Measurements from ENCODE around the gene UTS2B. TPM values are rescaled to one million over a fixed set of nuclear protein-coding genes. Genes with fewer than 3 reads are reported as not detected.

The UTS2B gene
- total and polyA plus RNA-seq, 2 of the 13 experiments (the other 11 are each of a cell fraction or from before 2014, with no cell fraction given): 0.03 to 0.46 TPM

DNA sequence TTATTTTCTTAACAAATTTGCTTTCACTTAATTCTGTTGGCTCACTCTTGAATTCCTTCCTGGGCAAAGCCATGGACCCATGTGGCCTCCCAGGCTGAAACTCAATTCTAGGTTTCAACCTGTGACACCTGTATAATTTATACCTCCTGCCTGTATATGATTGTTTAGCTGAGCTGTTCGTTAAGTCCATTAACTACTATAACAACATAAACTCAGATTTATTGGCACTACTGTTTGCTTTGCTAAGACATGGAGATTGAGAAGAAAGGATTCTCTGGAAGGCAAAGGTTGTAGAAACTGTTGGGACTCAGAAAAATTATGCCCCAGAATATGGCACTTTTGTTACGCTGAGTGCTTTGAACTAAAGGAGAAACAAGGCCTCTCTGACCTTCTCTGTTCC is 27.9 kb downstream of the UTS2B start:
- FAIRE-seq: no peak
- Histone ChIP-seq H3K9ac (ENCODE audit: insufficient read depth, low read depth, low read length) (no peak overlapping the region), H3K27ac (ENCODE audit: extremely low read length, insufficient read depth, low read length) (no peak overlapping the region), H3K36me3 (replicated peaks in 1 of 2; ENCODE audit: control insufficient read depth in 1 of 2, insufficient read depth in 2 of 2, low read length in 2 of 2) (no peaks in the 10 kb centered on the region), H4K20me1 (ENCODE audit: insufficient read depth, low read length) (no peaks in the 10 kb centered on the region), H3K4me2 (ENCODE audit: low read depth, low read length) (no peak overlapping the region), H3K4me1 (ENCODE audit: insufficient read depth, low read length) (no peaks in the 10 kb centered on the region), H2AFZ (ENCODE audit: low read length) (no peak overlapping the region), H3K9me3 (ENCODE audit: low read length) (no peaks in the 10 kb centered on the region), H3K79me2 (ENCODE audit: insufficient read depth, low read length) (no peaks in the 10 kb centered on the region), H3K27me3 (ENCODE audit: control insufficient read depth in 1 of 2, insufficient read depth in 2 of 2, low read length in 2 of 2) (no peaks in the 10 kb centered on the region), H3K4me3 (replicated peaks in 1 of 3; ENCODE audit: insufficient read depth in 1 of 3, low read depth in 2 of 3, low read length in 3 of 3) (no peak overlapping the region)
- DNase-seq (ENCODE audit: low spot score): no peak
- in situ Hi-C loops (cut with HindIII; ENCODE audit: extremely low pct_ligation_motif_present, low pct_unique_long_range_greater_than_20kb) (no loop called here), intact Hi-C loops (cut with micrococcal nuclease; ENCODE audit: unreplicated experiment) (no loop called here)
- TF ChIP-seq ZNF570 (CRISPR knock-in tag; IDR thresholded peaks at IDR 0.05; ENCODE audit: borderline replicate concordance): no peak
- TF ChIP-seq MIER3 (CRISPR knock-in tag; IDR thresholded peaks at IDR 0.05; ENCODE audit: borderline replicate concordance): no peak
- TF ChIP-seq ZNF552 (CRISPR knock-in tag; IDR thresholded peaks at IDR 0.05; ENCODE audit: borderline replicate concordance): no peak
- TF ChIP-seq, protein P1, sequence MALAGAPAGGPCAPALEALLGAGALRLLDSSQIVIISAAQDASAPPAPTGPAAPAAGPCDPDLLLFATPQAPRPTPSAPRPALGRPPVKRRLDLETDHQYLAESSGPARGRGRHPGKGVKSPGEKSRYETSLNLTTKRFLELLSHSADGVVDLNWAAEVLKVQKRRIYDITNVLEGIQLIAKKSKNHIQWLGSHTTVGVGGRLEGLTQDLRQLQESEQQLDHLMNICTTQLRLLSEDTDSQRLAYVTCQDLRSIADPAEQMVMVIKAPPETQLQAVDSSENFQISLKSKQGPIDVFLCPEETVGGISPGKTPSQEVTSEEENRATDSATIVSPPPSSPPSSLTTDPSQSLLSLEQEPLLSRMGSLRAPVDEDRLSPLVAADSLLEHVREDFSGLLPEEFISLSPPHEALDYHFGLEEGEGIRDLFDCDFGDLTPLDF (CRISPR knock-in tag; IDR thresholded peaks at IDR 0.05): no peak
- no peak for TF ChIP-seq ONECUT2 (CRISPR knock-in tag; IDR thresholded peaks at IDR 0.05)
- TF ChIP-seq ARID2 (CRISPR knock-in tag; IDR thresholded peaks at IDR 0.05; ENCODE audit: borderline replicate concordance): no peak
- no peak for TF ChIP-seq AGO2 (optimal IDR thresholded peaks at IDR 0.05; ENCODE audit: low read depth, low read length)
- TF ChIP-seq, protein P2, sequence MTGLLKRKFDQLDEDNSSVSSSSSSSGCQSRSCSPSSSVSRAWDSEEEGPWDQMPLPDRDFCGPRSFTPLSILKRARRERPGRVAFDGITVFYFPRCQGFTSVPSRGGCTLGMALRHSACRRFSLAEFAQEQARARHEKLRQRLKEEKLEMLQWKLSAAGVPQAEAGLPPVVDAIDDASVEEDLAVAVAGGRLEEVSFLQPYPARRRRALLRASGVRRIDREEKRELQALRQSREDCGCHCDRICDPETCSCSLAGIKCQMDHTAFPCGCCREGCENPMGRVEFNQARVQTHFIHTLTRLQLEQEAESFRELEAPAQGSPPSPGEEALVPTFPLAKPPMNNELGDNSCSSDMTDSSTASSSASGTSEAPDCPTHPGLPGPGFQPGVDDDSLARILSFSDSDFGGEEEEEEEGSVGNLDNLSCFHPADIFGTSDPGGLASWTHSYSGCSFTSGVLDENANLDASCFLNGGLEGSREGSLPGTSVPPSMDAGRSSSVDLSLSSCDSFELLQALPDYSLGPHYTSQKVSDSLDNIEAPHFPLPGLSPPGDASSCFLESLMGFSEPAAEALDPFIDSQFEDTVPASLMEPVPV (CRISPR knock-in tag; IDR thresholded peaks at IDR 0.05): no peak
- TF ChIP-seq ZBTB3 (CRISPR knock-in tag; IDR thresholded peaks at IDR 0.05; ENCODE audit: borderline replicate concordance, low read depth): no peak
- TF ChIP-seq ZFP36L2 (CRISPR knock-in tag; IDR thresholded peaks at IDR 0.05): no peak
- TF ChIP-seq, protein P3, sequence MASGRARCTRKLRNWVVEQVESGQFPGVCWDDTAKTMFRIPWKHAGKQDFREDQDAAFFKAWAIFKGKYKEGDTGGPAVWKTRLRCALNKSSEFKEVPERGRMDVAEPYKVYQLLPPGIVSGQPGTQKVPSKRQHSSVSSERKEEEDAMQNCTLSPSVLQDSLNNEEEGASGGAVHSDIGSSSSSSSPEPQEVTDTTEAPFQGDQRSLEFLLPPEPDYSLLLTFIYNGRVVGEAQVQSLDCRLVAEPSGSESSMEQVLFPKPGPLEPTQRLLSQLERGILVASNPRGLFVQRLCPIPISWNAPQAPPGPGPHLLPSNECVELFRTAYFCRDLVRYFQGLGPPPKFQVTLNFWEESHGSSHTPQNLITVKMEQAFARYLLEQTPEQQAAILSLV (CRISPR knock-in tag; IDR thresholded peaks at IDR 0.05; ENCODE audit: borderline replicate concordance): no peak
- no peak for TF ChIP-seq CC2D1A (CRISPR knock-in tag; IDR thresholded peaks at IDR 0.05)
- TF ChIP-seq, protein P4, sequence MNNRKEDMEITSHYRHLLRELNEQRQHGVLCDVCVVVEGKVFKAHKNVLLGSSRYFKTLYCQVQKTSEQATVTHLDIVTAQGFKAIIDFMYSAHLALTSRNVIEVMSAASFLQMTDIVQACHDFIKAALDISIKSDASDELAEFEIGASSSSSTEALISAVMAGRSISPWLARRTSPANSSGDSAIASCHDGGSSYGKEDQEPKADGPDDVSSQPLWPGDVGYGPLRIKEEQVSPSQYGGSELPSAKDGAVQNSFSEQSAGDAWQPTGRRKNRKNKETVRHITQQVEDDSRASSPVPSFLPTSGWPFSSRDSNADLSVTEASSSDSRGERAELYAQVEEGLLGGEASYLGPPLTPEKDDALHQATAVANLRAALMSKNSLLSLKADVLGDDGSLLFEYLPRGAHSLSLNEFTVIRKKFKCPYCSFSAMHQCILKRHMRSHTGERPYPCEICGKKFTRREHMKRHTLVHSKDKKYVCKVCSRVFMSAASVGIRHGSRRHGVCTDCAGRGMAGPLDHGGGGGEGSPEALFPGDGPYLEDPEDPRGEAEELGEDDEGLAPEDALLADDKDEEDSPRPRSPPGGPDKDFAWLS (CRISPR knock-in tag; IDR thresholded peaks at IDR 0.05; ENCODE audit: borderline replicate concordance): no peak
- TF ChIP-seq HNRNPH1 (optimal IDR thresholded peaks at IDR 0.05; ENCODE audit: low read depth, low read length): no peak
- TF ChIP-seq ZFAT (CRISPR knock-in tag; conservative IDR thresholded peaks at IDR 0.05): no peak
- ChIA-PET POLR2A (no interaction called here), CTCF (ENCODE audit: low intra/inter-chr PET ratio, low total read pairs) (no interaction called here)
- no TSS peak for BruUV-seq (replicated peaks)
- 46% methylated on average over 2 of the region's 2 CpGs for WGBS (ENCODE audit: low lambda C conversion rate)
- ATAC-seq: no peak
